ENCODE data around the gene SMIM1. TPM values are rescaled to one million over a fixed set of nuclear protein-coding genes. Genes with fewer than 3 reads are reported as not detected.

The SMIM1 gene
- total and polyA plus RNA-seq, 2 experiments from 2014 or later = 3.2 to 7.2 TPM

GRCh38 chr1:3779912-3780416 is 7.4 kb downstream of the SMIM1 start (continued):
- TF ChIP-seq REST (IDR thresholded peaks at IDR 0.05; ENCODE audit: unreplicated experiment) (no peak), CREB1 (CRISPR knock-in tag; IDR thresholded peaks at IDR 0.05; ENCODE audit: low read depth) (no peak), ZNF331 (CRISPR knock-in tag; IDR thresholded peaks at IDR 0.05; ENCODE audit: low read depth) (no peak), JUNB (IDR thresholded peaks at IDR 0.05; ENCODE audit: unreplicated experiment) (no peak), EZH2 (IDR thresholded peaks at IDR 0.05; ENCODE audit: low read depth, unreplicated experiment) (no peak)

DNA sequence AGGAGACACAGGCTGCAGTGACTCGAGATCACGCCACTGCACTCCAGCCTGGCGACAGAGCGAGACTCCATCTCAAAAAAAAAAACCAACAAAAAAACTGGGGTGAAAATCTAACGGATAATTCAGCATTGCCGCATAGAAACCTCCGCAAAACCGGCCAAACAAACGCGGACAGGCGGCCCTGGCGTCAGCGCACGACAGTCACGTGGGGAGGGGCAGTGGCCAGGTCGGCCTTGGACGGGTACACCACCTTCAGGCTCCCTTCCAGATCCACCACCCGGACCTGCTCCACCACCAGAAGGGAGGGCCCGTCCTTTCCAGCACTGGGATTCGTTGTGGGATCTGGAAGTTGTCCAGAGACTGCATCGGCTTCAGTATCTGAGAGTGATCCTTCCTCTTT is 8.4 kb downstream of the SMIM1 start:
- H3F3A ChIP-seq (replicated peaks; ENCODE audit: low read depth) = peaks cover 11% of the 10 kb centered on the region; the same call in 1 of the 2 replicates
- H3K9me3 Mint-ChIP-seq = no peaks in the 10 kb centered on the region; the same call in 2 of the 3 replicates
- H3K36me3 Mint-ChIP-seq (ENCODE audit: low read depth) = peaks cover 67% of the 10 kb centered on the region
- no peak for TF ChIP-seq EZH2 (IDR thresholded peaks at IDR 0.05; ENCODE audit: low read depth, unreplicated experiment)
- TF ChIP-seq POLR2AphosphoS5 (IDR thresholded peaks at IDR 0.05; ENCODE audit: low read depth) = no peak
- TF ChIP-seq REST (IDR thresholded peaks at IDR 0.05; ENCODE audit: unreplicated experiment) = no peak
- no peak for TF ChIP-seq ZNF462 (CRISPR knock-in tag; IDR thresholded peaks at IDR 0.05)
- TF ChIP-seq, protein P1, sequence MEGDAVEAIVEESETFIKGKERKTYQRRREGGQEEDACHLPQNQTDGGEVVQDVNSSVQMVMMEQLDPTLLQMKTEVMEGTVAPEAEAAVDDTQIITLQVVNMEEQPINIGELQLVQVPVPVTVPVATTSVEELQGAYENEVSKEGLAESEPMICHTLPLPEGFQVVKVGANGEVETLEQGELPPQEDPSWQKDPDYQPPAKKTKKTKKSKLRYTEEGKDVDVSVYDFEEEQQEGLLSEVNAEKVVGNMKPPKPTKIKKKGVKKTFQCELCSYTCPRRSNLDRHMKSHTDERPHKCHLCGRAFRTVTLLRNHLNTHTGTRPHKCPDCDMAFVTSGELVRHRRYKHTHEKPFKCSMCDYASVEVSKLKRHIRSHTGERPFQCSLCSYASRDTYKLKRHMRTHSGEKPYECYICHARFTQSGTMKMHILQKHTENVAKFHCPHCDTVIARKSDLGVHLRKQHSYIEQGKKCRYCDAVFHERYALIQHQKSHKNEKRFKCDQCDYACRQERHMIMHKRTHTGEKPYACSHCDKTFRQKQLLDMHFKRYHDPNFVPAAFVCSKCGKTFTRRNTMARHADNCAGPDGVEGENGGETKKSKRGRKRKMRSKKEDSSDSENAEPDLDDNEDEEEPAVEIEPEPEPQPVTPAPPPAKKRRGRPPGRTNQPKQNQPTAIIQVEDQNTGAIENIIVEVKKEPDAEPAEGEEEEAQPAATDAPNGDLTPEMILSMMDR (conservative IDR thresholded peaks at IDR 0.05; ENCODE audit: low read depth in 2 of 2) = no peak
- no peak for TF ChIP-seq ZNF331 (CRISPR knock-in tag; IDR thresholded peaks at IDR 0.05; ENCODE audit: low read depth)
- no peak for TF ChIP-seq JUNB (IDR thresholded peaks at IDR 0.05; ENCODE audit: unreplicated experiment)

More for the DNA sequence above, 8.4 kb downstream of the SMIM1 start:
- H3K9me2 ChIP-seq (ENCODE audit: insufficient read depth) = no peaks in the 10 kb centered on the region
- peaks cover 34% of the 10 kb centered on the region for H3K36me3 ChIP-seq (ENCODE audit: insufficient read depth)
- H3K4me2 ChIP-seq = no peak overlapping the region
- H3K4me3 ChIP-seq = no peak overlapping the region
- Mint-ChIP-seq H3K4me3 (no peak overlapping the region), H3K27ac (no peak overlapping the region), H3K27me3 (ENCODE audit: insufficient read depth, low read depth, poor library complexity) (peaks cover 17% of the 10 kb centered on the region), H3K4me1 (peaks cover 3% of the 10 kb centered on the region)
- no peak for DNase-seq (ENCODE audit: low spot score)
- no peak overlapping the region for H2AFZ ChIP-seq
- no peaks in the 10 kb centered on the region for H3K79me2 ChIP-seq (replicated peaks; ENCODE audit: insufficient read depth)
- no peak overlapping the region for H3K27ac ChIP-seq (ENCODE audit: low read depth)
- ATAC-seq = no peak
- peaks cover 13% of the 10 kb centered on the region for H4K20me1 ChIP-seq (replicated peaks; ENCODE audit: insufficient read depth)
- H3K4me1 ChIP-seq (ENCODE audit: insufficient read depth) = no peaks in the 10 kb centered on the region
- no peaks in the 10 kb centered on the region for H3K27me3 ChIP-seq (ENCODE audit: insufficient read depth)

All from GM23338 (cell line).